Mucosa of rectum (tissue), 2 donors: ENCODE results near the gene UBE2J2.
A peak's percentile ranks its signal among the peaks of the same experiment; 100 is the strongest.
"Not testable (repeated sequence)": the region's sequence is repeated elsewhere in the genome, so short reads cannot be mapped to it uniquely, and the experiment has no call there.

Experiments
- H3K27ac ChIP-seq, 2 donors: one replicate each; pipeline ENCODE4 v1.7.0; 2013; ENCODE audit warnings: inconsistent platforms in 2 of 2, low read depth in 2 of 2, low read length in 2 of 2
- H3K27me3 ChIP-seq, 2 donors: one replicate each; pipeline ENCODE4 v1.7.0; 2013; ENCODE audit warnings: low read length in 2 of 2; ENCODE audit not compliant: control insufficient read depth in 2 of 2, insufficient read depth in 2 of 2
- H3K36me3 ChIP-seq, 2 donors: one replicate each; pipeline ENCODE4 v1.7.0; 2013; ENCODE audit warnings: low read length in 2 of 2; ENCODE audit not compliant: control insufficient read depth in 2 of 2, insufficient read depth in 2 of 2
- H3K4me1 ChIP-seq, 2 donors: one replicate each; pipeline ENCODE4 v1.7.0; 2013; ENCODE audit warnings: low read length in 2 of 2, mild to moderate bottlenecking in 1 of 2; ENCODE audit not compliant: control insufficient read depth in 2 of 2, insufficient read depth in 2 of 2
- H3K4me3 ChIP-seq, 2 donors: one replicate each; pipeline ENCODE4 v1.7.0; 2013; ENCODE audit warnings: low read length in 2 of 2
- H3K9ac ChIP-seq, 2 donors: one replicate each; pipeline ENCODE4 v1.7.0; 2013; ENCODE audit warnings: low read length in 2 of 2, low read depth in 1 of 2, mild to moderate bottlenecking in 1 of 2
- H3K9me3 ChIP-seq, 2 donors: one replicate each; pipeline ENCODE4 v1.7.0; 2013; ENCODE audit warnings: low read length in 2 of 2; ENCODE audit not compliant: control insufficient read depth in 2 of 2
- donor health status: healthy.
- donor health status: Normal muscosa, but diverticular disease.

The UBE2J2 gene

GRCh38 chr1:1256956-1257871 is 16.4 kb downstream of the UBE2J2 start:
- H3K4me1 ChIP-seq, result peaks cover 0 to 3% of the 10 kb centered on the region in 2 donors

GRCh38 chr1:1255611-1256010 is 18.0 kb downstream of the UBE2J2 start:
- Histone ChIP-seq H3K4me3 (no peak overlapping the region), H3K4me1 (peaks cover 0 to 3% of the 10 kb centered on the region in 2 donors), H3K9me3 (no peaks in the 10 kb centered on the region), H3K9ac (no peak overlapping the region), H3K27me3 (no peaks in the 10 kb centered on the region), H3K36me3 (peaks cover 22 to 47% of the 10 kb centered on the region in 2 donors), H3K27ac (no peak overlapping the region)

More at GRCh38 chr1:1256956-1257871, 16.4 kb downstream of the UBE2J2 start:
- Histone ChIP-seq H3K9me3 (no peaks in the 10 kb centered on the region), H3K4me3 (no peak overlapping the region), H3K27me3 (no peaks in the 10 kb centered on the region), H3K27ac (no peak overlapping the region), H3K9ac (no peak overlapping the region), H3K36me3 (peaks cover 32 to 53% of the 10 kb centered on the region in 2 donors)

DNA sequence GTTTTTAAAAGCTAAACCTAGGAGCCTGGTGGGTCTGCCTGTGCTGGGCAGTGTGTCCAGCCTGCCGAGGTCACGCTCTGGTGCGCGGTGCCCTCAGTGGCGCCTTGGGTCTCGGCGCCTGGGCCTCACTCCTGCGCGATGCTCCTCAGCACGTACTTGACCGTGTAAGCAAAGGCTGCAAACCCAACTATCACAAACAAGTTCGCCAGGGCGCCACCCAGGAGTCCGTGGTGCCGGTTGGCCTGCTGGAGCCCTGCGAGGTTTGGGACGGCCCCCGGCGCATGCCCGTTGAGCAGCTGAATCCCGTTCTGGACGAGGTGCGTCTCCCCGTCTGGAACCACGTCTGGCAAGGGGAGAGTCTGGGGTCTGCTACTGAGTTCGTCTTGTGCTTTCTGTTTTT is 18.6 kb downstream of the UBE2J2 start:
- Histone ChIP-seq H3K4me1 (peaks cover 0 to 2% of the 10 kb centered on the region in 2 donors), H3K9ac (no peak overlapping the region), H3K27ac (no peak overlapping the region), H3K4me3 (no peak overlapping the region), H3K27me3 (no peaks in the 10 kb centered on the region), H3K9me3 (no peaks in the 10 kb centered on the region), H3K36me3 (peaks cover 16 to 43% of the 10 kb centered on the region in 2 donors)

GRCh38 chr1:1254667-1254998 is 19.0 kb downstream of the UBE2J2 start:
- peaks cover 13 to 40% of the 10 kb centered on the region in 2 donors for H3K36me3 ChIP-seq
- H3K9ac ChIP-seq, result no peak overlapping the region
- H3K27ac ChIP-seq, result no peak overlapping the region

GRCh38 chr1:1253972-1254666 is 19.5 kb downstream of the UBE2J2 start:
- Histone ChIP-seq H3K9me3 (no peaks in the 10 kb centered on the region), H3K9ac (no peak overlapping the region), H3K36me3 (peaks cover 11 to 37% of the 10 kb centered on the region in 2 donors), H3K4me3 (no peak overlapping the region), H3K27me3 (no peaks in the 10 kb centered on the region), H3K27ac (no peak overlapping the region), H3K4me1 (no peaks in the 10 kb centered on the region)

More at GRCh38 chr1:1254667-1254998, 19.0 kb downstream of the UBE2J2 start:
- no peak overlapping the region for H3K4me3 ChIP-seq
- H3K9me3 ChIP-seq, result no peaks in the 10 kb centered on the region
- no peaks in the 10 kb centered on the region for H3K4me1 ChIP-seq
- H3K27me3 ChIP-seq, result no peaks in the 10 kb centered on the region

DNA sequence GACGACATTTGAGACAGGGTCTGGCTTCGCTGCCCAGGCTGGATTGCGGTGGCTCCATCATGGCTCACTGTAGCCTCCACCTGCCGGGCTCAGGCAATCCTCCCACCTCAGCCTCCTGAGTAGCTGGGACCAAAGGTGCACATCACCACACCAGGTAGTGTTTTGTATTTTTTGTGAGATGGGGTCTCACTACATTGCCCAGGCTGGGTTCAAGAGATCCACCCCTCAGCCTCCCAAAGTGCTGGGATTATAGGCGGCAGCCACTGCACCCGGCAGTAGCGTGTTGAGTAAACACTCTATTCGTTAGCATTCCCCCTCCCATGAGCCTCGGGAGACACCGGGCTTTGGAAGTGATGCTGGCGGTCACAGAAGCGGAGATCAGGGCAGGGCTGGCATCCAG is 20.3 kb downstream of the UBE2J2 start:
- no peaks in the 10 kb centered on the region for H3K9me3 ChIP-seq
- H3K36me3 ChIP-seq, result peaks cover 7 to 30% of the 10 kb centered on the region in 2 donors
- no peaks in the 10 kb centered on the region for H3K27me3 ChIP-seq
- no peaks in the 10 kb centered on the region for H3K4me1 ChIP-seq
- no peak overlapping the region for H3K4me3 ChIP-seq
- no peak overlapping the region for H3K9ac ChIP-seq
- no peak overlapping the region for H3K27ac ChIP-seq

GRCh38 chr1:1250786-1251284 is 22.8 kb downstream of the UBE2J2 start:
- Histone ChIP-seq H3K27ac (peak overlapping the region in 1 of 2 donors; percentile 38), H3K9ac (no peak overlapping the region), H3K4me1 (no peaks in the 10 kb centered on the region), H3K36me3 (peaks cover 7 to 23% of the 10 kb centered on the region in 2 donors), H3K4me3 (no peak overlapping the region), H3K9me3 (no peaks in the 10 kb centered on the region), H3K27me3 (peaks cover 11% of the 10 kb centered on the region in 2 donors)

DNA sequence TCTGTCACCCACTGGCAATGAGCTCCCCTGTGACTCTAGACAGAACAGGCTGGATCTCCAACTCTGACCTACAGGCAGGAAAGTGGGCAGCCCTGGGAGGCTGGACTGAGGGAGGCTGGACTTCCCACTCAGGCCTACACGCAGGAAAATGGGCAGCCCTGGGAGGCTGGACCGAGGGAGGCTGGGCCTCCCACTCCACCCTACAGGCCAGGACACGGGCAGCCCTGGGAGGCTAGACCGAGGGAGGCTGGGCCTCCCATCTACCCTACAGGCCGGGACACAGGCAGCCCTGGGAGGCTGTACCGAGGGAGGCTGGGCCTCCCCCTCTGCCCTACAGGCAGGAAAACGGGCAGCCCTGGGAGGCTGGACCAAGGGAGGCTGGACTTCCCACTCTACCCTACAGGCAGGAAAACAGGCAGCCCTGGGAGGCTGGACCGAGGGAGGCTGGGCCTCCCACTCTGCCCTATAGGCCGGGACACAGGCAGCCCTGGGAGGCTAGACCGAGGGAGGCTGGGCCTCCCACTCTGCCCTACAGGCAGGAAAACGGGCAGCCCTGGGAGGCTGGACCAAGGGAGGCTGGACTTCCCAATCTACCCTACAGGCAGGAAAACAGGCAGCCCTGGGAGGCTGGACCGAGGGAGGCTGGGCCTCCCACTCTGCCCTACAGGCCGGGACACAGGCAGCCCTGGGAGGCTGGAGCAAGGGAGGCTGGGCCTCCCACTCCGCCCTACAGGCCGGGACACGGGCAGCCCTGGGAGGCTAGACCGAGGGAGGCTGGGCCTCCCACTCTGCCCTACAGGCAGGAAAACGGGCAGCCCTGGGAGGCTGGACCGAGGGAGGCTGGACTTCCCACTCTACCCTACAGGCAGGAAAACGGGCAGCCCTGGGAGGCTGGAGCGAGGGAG is 25.4 kb downstream of the UBE2J2 start:
- H3K9ac ChIP-seq, H3K27ac ChIP-seq, H3K4me3 ChIP-seq: not testable (repeated sequence)

DNA sequence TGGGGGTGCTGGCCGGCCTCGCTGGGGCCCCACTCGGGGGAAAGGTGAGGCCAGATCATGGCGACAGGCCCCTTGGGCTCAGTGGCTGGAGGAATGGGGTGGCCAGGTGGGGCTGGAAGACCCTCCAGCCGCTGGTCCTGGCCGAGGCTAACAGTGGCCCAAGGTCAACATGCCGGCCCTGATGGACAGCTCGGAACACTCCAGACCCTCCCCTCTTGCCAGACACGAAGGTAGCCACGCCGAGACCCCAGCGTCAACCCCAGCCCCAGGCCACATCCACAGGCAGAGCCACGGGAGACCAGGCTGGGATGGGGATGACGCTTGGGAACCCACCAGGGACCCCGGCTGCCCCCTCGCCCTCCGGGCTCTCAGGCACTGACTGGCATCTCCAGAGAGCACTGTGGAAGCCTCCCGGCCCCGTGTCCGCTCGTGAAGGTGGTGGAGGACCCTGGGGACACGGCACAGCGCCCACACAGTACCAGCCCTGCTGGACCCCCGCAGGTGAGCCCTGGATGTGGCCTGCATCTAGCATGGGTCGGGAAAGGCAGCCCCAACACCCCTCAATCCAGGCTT is 26.2 kb downstream of the UBE2J2 start:
- Histone ChIP-seq H3K36me3 (peaks cover 0 to under 1% of the 10 kb centered on the region in 2 donors), H3K4me1 (peaks cover 0 to 6% of the 10 kb centered on the region in 2 donors), H3K27me3 (peaks cover 11 to 17% of the 10 kb centered on the region in 2 donors), H3K27ac (no peak overlapping the region), H3K9ac (no peak overlapping the region), H3K4me3 (no peak overlapping the region), H3K9me3 (no peaks in the 10 kb centered on the region)

More for the DNA sequence above, 25.4 kb downstream of the UBE2J2 start:
- H3K4me1 ChIP-seq, H3K36me3 ChIP-seq, H3K9me3 ChIP-seq: not testable (repeated sequence)
- H3K27me3 ChIP-seq, result peaks cover 11 to 17% of the 10 kb centered on the region in 2 donors
